Breast epithelium (tissue), 4 donors: ENCODE data around the gene SUPT16H. TPM values are rescaled to one million over a fixed set of nuclear protein-coding genes. Genes with fewer than 3 reads are reported as not detected.

ENCODE experiments used
- DNase-seq, 2 donors: peaks; one replicate each; pipeline ENCODE4 v3.0.0-alpha.2; 2019; ENCODE audit warnings: low spot score in 2 of 2
- H3K27ac ChIP-seq, 2 donors: fragments of 200-600 bp; sonication (generic) in 1 of 2; one replicate each; pipeline ENCODE4 v1.5.1; 2016 to 2019; ENCODE audit warnings: mild to moderate bottlenecking in 1 of 2
- H3K27me3 ChIP-seq, 2 donors: fragments of 200-600 bp; sonication (generic) in 1 of 2; one replicate each; pipeline versions ENCODE4 v1.5.1 to v1.6.0; 2017 to 2019; ENCODE audit warnings: control low read depth in 1 of 2, mild to moderate bottlenecking in 1 of 2
- H3K36me3 ChIP-seq: fragments of 200-600 bp; one replicate; pipeline ENCODE4 v1.5.1; 2019
- H3K4me1 ChIP-seq, 2 donors: fragments of 200-600 bp; sonication (generic); one replicate each; pipeline ENCODE4 v1.5.1; 2016 to 2019; ENCODE audit warnings: control low read depth in 1 of 2
- H3K4me3 ChIP-seq, 3 donors: fragments of 200-600 bp; sonication (generic); 1 replicate in 2 of 3; 2 replicates in 1 of 3; pipeline ENCODE4 v1.5.1; 2016 to 2019; ENCODE audit warnings: mild to moderate bottlenecking in 3 of 3, moderate library complexity in 2 of 3
- H3K9me3 ChIP-seq, 2 donors: fragments of 200-600 bp; sonication (generic) in 1 of 2; one replicate each; pipeline ENCODE4 v1.5.1; 2016 to 2019; ENCODE audit warnings: control low read depth in 1 of 2
- CTCF ChIP-seq, 3 donors: fragments of 450-650 bp; IDR thresholded peaks; one replicate each; pipeline ENCODE4 v1.5.1; 2016 to 2017; ENCODE audit warnings: antibody characterized with exemption in 3 of 3, mild to moderate bottlenecking in 3 of 3, moderate library complexity in 3 of 3
- POLR2A ChIP-seq: fragments of 450-650 bp; IDR thresholded peaks from one replicate; pipeline ENCODE4 v1.6.1; 2016; ENCODE audit warnings: antibody characterized with exemption, mild to moderate bottlenecking, moderate library complexity
- POLR2AphosphoS5 ChIP-seq, 3 donors: sonication (generic); formaldehyde crosslinking; IDR thresholded peaks; one replicate each; pipeline ENCODE4 v1.6.1; 2017; ENCODE audit warnings: antibody characterized with exemption in 3 of 3
- intact Hi-C: fragments of 100-400 bp; cut with DNase I; formaldehyde crosslinking; loops from one replicate; pipeline ENCODE4 v1.15.1; 2023; ENCODE audit warnings: low total_unique reads
- total RNA-seq, 3 donors: library from RNA; depleted of rRNA; stranded (reverse); fragments of >200 nt; gene quantifications; one replicate each; pipeline ENCODE4 v1.1.0, GENCODE V29; 2016

The SUPT16H gene
- total RNA-seq, 3 donors from 2014 or later: 66.1 to 79.3 (median 73.1) TPM

GRCh38 chr14:21346532-21347135 is 37.2 kb downstream of the SUPT16H start:
- Histone ChIP-seq H3K4me1 (no peaks in the 10 kb centered on the region), H3K27me3 (no peaks in the 10 kb centered on the region), H3K36me3 (no peaks in the 10 kb centered on the region), H3K9me3 (no peaks in the 10 kb centered on the region), H3K4me3 (no peak overlapping the region), H3K27ac (peak overlapping the region in 1 of 2 donors; percentile 6)
- intact Hi-C loops: no loop called here
- TF ChIP-seq CTCF (IDR thresholded peaks at IDR 0.05): no peak
- TF ChIP-seq POLR2A: no peak
- no peak for TF ChIP-seq POLR2AphosphoS5 (IDR thresholded peaks at IDR 0.05)
- no peak for DNase-seq

- Histone ChIP-seq H3K4me3 (no peak overlapping the region), H3K27ac (no peak overlapping the region), H3K4me1 (no peaks in the 10 kb centered on the region), H3K9me3 (no peaks in the 10 kb centered on the region), H3K27me3 (no peaks in the 10 kb centered on the region), H3K36me3 (no peaks in the 10 kb centered on the region)
- no peak for TF ChIP-seq POLR2A
- TF ChIP-seq POLR2AphosphoS5 (IDR thresholded peaks at IDR 0.05): no peak
- no peak for TF ChIP-seq CTCF (IDR thresholded peaks at IDR 0.05)
- intact Hi-C loops: no loop called here
- DNase-seq: no peak
Measured at GRCh38 chr14:21343035-21343794, 40.6 kb downstream of the SUPT16H start.

- no peaks in the 10 kb centered on the region for H3K27me3 ChIP-seq
- H3K9me3 ChIP-seq: no peaks in the 10 kb centered on the region
- H3K4me1 ChIP-seq: no peaks in the 10 kb centered on the region
- intact Hi-C loops: no loop called here
- DNase-seq: no peak
- no peaks in the 10 kb centered on the region for H3K36me3 ChIP-seq
- no peak overlapping the region for H3K4me3 ChIP-seq
- TF ChIP-seq CTCF (IDR thresholded peaks at IDR 0.05) (no peak), POLR2A (no peak), POLR2AphosphoS5 (IDR thresholded peaks at IDR 0.05) (no peak)
- no peak overlapping the region for H3K27ac ChIP-seq
Measured at GRCh38 chr14:21334202-21334906, 49.5 kb downstream of the SUPT16H start.

GRCh38 chr14:21332950-21333349 is 50.9 kb downstream of the SUPT16H start:
- H3K4me3 ChIP-seq: no peak overlapping the region
- no peaks in the 10 kb centered on the region for H3K36me3 ChIP-seq
- DNase-seq: no peak
- no peaks in the 10 kb centered on the region for H3K4me1 ChIP-seq
- intact Hi-C loops: no loop called here
- TF ChIP-seq POLR2A (no peak), CTCF (IDR thresholded peaks at IDR 0.05) (no peak), POLR2AphosphoS5 (IDR thresholded peaks at IDR 0.05) (no peak)
- no peaks in the 10 kb centered on the region for H3K9me3 ChIP-seq
- H3K27me3 ChIP-seq: no peaks in the 10 kb centered on the region
- no peak overlapping the region for H3K27ac ChIP-seq

GRCh38 chr14:21326972-21327371 is 56.8 kb downstream of the SUPT16H start:
- H3K27me3 ChIP-seq: no peaks in the 10 kb centered on the region
- H3K36me3 ChIP-seq: no peaks in the 10 kb centered on the region
- H3K4me3 ChIP-seq: no peak overlapping the region
- H3K27ac ChIP-seq: no peak overlapping the region
- no peaks in the 10 kb centered on the region for H3K9me3 ChIP-seq
- DNase-seq: no peak
- no peaks in the 10 kb centered on the region for H3K4me1 ChIP-seq
- TF ChIP-seq POLR2A (no peak), POLR2AphosphoS5 (IDR thresholded peaks at IDR 0.05) (no peak), CTCF (IDR thresholded peaks at IDR 0.05) (no peak)
- intact Hi-C loops: no loop called here
